Measurements from ENCODE around the gene TSPAN33.
"Not testable (repeated sequence)": the region's sequence is repeated elsewhere in the genome, so short reads cannot be mapped to it uniquely, and the experiment has no call there.

Gene TSPAN33, protein sequence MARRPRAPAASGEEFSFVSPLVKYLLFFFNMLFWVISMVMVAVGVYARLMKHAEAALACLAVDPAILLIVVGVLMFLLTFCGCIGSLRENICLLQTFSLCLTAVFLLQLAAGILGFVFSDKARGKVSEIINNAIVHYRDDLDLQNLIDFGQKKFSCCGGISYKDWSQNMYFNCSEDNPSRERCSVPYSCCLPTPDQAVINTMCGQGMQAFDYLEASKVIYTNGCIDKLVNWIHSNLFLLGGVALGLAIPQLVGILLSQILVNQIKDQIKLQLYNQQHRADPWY

DNA sequence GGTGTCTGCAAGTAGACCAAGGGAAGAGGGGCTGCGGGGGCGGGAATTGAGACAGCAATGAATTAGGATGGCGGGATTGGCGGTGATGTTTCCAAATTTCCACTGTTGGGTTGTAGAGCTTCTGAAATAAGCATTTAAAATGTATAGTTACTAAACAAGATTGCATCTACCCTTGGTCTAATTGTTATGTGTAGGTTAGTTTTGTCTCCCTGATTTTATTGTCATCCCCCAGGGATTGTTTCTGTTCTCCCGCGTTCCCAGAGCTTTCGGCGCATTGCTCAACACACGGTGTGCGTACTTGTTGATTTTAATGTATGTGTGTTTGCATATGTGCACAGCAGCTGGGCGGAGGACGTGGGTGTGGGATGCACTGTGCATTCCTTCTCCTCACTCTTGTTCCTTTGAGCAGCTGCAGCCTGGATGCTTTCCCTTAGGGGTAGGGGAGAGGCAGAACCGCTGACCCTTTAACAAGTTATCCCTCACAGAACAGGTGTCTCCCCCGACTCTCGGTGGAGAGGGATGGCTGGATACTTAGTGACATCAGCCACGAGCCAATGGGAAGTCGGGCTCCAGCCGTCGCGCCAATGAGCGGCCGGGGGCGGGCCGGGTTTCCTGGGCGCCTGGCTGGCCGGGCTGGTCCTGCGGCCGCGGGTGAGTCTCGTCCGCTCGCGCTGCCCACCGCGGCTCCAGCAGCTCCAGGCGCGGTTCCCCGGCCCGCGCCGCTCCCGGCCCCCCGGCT lies at the start of gene TSPAN33:
TSPAN33 (plus strand) TSS at position 613 of the 739 bp plus-strand sequence. CDS start 274 bp downstream, outside the sequence.
- peak; percentile 24 to 70 (median 56) for DNase-seq

DNA sequence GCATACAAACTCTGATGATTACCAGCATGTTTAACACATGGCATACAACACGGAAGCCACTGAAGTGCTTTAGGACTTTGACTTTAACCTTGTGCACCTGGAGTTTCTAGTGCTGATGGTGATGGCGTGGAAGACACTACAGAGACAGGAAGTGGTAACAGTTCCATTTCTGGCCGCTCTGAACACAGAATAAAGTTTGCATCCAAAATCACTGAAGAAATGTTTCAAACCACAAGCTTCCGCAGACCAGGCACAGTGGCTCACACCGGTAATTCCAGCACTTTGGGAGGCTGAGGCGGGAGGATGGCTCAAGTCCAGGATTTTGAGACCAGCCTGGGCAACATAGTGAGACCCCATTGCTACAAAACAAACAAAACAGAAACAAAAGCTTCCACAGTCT lies 49.2 kb upstream of the TSPAN33 start:
- DNase-seq: peak in 4 of 6 experiments; percentile 6 to 74 (median 67)

DNA sequence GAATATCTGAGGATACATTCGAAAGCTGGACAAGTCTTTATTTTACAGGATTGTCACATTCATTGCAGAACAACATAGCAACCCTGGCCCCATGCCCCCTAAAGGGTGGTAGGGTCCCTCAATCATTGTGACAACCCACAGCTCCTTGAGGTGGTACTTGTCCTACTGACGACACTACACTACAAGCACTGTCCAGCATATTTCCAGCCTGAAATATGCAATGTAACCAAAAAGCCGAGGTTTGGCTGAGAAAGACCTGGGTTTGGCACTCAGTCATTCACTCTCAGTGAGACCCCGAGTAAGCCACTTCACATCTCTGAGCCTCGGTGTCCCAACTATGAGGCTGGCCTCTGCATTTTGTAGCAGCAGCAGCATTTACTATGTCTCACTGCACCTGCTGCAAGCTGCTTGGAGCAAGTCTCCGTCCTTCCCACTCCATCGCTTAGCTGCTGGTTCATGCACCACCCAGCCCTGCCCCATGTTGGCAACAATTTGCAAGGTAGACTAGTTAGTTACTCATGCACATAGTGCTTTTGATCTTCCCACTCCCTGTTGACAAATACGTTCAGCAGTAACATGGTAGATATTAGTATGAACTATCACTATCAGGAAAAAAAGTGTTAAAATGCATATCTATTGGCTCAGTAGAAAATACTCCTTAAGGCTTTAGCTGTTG lies 46.0 kb upstream of the TSPAN33 start:
- no peak for DNase-seq

DNA sequence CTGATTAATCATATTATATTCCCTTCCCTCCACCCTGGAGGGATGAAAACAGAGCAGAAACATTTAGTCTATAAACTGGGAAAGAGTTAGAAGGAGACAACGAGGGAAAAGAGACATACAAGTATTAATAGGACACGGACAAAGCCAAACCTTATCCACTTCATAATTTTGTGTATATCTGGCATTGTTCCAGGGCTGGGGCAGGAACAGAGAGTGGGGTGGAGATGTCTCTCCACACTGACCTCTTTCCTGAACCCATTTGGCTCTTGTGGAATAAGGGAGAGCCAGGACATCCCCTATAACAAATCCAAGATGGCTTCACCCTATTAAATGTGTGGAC lies 43.7 kb upstream of the TSPAN33 start:
- no peak for DNase-seq

DNA sequence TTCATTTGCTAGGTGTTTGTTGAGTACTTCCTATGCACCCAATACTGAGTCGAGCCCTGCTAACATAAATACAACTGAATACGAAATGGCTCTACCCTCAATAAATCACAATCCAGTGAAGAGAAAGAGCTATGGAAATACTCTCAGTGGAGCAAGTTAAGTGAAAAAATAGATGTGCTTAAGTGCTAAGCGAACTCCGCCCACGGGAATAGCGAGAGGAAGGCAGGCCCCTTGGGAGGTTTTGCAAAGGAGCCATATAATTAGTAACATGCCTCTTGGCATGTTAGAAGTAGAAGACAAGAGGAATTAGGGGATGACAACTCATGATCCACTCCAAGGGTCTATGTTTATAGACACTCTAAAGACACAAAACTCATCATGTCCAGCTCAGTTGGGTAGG lies 42.8 kb upstream of the TSPAN33 start:
- no peak for DNase-seq

DNA sequence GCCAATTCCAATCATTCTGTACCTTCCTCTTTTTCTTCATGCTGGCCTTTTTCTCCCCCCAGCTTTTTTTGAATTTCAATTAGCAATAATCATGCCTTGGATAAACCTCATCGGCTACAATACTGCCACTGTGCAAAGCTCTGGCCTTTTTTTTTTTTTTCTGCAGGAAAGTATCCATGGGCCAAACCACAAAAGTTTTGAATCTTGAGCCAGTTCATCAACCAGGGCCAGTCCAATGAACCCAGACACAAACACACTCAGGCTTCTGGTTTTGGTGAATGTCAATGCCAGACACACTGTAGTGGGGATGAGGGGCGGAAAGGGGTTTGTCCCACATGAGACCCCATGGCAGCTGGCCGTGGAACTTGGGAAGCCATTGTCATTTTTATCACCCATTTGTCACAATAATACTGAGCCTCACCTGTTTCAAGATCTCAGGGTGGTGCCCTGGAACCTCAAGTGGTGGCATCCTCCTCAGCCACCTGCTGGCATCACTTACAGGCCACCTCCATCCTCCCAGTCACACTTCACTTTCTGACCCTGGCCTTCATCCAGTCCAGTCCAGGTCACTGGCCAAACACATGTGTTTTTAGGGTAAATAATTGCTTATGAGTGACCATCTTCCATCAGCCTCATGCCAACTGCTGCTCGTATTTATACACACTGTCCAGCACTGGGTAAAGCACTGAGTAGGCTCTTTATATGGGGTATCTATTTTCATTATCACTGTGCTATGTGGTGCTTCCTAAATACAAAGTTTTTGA lies 40.8 kb upstream of the TSPAN33 start:
- no peak for DNase-seq

DNA sequence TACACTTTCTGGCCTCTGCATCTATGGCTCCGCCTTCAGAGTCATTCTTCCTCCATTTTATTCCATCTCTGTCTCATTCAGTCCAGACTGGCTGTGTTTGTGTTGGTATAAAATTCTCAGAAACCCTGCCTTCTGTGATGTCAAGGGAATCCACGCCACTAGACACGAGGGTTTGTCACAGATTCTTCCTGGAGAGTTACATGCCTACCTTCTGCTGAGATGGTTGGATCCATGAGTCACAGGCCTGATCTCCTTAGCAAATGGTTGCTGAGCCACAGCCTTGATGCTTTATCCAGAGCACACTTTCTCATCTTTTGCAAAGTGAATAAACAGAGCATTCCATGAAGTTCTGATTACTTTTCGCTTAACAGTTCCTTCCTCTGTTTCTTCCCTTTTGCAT lies 35.9 kb upstream of the TSPAN33 start:
- no peak for DNase-seq

DNA sequence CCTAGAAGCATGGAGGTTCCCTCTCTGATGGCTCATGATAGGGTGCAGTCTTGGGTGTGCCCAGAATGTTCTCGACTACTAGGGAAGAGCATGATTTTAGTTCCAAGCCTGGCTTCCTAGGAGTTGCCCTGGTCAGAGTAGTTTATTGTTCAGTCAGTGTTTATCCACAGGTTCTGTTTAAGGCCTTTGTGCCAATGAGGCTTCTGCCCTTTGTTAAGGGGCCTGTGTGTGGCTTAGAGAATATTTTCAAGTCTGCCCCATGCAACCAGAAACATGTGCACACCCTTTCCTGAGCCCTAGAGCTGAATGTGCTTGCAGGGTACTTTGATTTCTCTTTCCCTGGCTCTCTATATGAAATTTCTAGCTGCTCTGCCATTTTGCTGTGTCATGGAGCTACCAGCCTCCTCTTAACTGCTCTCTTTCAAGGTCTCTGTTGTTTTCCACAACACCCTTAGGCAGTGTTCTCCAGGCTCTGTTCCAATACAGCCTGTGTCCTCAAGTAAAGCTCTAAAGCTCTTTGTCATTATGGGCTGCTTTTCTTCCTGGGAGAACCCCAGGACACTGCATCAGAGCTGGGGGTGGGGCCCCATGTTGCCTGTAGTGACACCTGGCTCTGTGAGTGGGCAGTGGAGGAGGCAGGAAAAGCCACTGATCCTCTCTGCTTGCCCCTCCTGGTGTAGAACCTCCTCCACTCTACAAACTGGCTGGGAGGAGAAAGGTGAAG lies 34.1 kb upstream of the TSPAN33 start:
- no peak for DNase-seq

DNA sequence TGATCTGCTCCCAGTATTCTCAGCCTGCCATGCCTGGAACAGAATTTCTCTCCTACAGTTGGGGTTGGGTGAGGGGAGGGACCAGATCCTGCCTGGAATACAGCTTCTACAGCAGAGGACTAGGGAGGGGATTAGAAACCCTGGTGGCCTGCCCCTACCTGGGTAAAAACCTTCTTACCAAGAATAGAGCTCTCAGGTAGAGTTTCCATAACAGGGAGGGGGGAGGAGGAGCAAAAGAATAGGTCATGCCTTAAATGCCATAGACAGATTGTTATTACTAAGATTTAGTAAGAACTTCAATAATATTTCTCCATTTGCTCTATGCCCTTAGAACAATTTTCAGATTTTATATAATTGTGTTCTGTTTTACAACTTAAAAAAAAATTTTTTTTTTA lies 33.5 kb upstream of the TSPAN33 start:
- no peak for DNase-seq

DNA sequence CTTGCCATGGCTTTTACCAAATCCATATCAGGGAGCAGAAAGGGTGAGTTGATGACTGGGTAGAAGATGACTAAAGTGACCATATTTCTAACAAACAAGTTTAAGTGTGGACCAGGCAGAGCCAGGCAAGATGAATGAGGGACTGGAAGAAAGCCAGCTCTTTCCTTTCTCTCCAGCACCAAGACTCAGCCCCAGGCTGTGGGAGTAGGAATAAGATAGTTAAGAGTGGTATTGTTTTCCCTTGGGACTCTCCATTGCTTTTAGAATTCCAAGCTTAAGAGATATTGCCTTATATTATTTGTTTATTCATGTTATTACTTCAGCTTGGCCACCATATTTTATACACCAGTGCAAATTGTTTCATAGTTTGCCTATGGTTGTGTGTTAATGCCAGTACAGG lies 28.8 kb upstream of the TSPAN33 start:
- no peak for DNase-seq

DNA sequence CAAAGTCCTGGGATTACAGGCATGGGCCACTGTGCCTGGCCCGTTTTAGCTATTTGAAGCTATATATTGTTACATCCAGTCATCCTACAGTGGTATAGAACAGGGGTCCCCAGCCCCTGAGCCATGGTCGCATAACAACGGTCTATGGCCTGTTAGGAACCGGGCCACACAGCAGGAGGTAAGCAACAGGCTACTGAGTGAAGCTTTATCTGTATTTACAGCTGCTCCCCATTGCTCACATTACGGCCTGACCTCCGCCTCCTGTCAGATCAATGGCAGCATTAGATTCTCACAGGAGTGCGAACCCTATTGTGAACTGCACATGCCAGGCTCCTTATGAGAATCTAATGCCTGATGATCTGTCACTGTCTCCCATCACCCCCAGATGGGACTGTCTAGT lies 26.3 kb upstream of the TSPAN33 start:
- no peak for DNase-seq

DNA sequence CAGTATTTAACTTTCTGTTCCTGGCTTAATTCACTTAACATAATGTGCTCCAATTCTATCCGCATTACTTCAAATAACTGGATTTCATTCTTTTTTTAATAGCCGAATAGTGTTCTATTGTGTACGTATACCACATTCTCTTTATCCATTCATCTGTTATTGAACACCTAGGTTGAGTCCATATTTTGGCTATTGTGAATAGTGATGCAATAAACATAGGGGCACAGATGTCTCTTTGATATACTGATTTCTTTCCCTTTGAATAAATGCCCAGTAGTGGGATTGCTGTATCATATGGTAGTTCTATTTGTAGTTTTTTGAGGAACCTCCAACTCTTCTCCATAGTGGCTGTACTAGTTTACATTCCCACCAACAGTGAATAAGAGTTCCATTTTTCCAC lies 25.5 kb upstream of the TSPAN33 start:
- DNase-seq: no peak

DNA sequence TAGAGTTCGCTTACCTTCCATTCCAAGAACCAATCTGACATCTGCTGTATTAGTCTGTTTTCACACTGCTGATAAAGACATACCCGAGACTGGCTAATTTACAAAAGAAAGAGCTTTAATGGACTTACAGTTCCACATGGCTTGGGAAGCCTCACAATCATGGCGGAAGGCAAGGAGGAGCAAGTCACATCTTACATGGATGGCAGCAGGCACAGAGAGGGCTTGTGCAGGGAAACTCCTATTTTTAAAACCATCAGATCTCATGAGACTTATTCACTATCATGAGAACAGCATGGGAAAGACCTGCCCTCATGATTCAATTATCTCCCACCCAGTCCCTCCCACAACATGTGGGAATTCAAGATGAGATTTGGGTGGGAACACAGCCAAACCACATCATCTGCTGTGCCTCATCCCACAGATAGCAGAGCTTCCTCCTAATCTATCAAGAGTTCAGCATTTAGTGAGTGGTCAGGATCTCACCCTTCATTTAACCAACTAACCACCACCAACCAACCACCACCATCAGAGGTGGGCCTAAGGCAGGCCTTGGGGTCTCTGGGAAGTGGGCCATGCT lies 22.9 kb upstream of the TSPAN33 start:
- not testable (repeated sequence) for DNase-seq

DNA sequence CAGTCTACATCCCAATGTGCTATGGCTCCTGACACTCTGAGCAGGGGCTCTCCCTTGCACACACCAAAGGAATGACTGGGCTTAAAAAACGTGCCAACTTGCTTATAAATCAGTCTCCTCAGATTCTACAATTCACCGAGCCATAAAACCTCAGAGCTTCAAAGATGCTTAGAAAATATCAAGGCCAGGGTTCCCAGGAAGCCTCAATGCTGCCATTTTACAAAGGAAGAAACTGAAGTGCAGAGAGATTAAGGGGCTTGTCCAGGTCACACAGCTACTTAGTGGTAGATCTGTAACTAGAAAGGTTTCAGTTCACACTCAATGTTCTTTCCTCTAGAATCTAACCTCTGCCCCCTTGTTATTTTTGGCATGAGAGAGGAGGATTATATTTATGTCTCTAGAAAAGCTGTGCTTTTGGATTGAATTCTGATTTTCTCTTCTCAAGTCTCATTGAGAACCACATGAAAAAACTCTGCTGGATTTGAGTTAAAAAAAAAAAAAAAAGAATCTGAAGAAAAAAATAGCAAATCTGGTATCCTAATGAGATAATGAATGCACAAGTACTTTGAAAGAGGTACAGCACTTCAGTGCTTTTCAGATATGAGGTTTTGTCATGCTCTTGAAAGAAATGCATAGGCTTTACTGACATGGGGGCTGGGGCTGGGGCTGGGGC lies 22.3 kb upstream of the TSPAN33 start:
- no peak for DNase-seq

DNA sequence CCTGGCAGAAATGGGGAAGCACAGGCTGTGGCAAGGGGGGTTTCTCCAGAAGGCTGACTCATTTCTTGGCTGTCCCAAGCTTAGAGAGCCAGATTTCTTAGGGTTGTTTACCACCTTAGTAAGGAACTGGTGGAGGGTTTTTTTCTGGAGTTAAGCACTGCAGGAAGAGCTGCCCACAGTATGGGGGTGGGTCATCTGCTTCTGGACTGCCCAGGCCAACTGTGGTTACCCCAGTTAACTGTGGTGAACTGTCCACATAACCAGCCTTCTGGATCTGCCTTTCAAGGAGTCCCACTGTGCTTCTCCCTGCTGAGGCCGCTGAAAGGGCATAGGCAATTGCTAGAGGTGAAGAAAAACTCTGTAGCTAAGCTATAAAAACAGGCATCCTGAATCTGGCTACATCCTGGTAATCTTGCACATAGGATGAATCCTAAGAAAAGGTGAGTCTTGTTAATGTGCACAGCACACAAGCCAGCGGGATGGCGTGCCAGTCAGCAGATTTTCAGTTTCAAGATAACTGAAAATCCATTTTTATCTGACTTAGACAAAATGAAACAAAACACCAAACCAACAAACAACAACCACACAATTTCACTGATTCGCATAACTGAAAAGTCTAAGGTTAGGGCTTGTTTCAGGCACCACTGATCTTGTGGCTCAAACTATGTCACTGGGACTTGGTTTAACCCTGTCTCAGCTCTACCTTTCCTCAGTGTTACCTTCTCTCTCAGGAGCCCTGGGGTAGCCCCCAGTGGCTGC lies 21.6 kb upstream of the TSPAN33 start:
- no peak for DNase-seq

DNA sequence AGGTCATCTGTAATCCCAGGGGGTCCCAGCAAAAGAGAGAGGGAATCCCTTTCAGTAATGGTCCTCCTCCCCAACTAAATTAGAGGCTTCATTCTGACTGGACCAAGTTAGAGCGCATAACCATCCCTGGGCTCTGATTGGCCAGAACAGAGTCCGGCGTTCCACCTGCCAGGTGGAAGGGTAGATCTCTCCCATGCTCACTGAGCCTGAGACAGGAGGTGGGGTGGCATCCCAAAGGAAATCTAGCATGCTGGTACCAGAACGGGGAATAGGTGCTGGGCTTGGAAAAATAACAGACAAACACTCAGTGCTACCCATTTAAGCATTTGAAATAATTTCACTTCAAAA lies 21.0 kb upstream of the TSPAN33 start:
- DNase-seq: no peak

DNA sequence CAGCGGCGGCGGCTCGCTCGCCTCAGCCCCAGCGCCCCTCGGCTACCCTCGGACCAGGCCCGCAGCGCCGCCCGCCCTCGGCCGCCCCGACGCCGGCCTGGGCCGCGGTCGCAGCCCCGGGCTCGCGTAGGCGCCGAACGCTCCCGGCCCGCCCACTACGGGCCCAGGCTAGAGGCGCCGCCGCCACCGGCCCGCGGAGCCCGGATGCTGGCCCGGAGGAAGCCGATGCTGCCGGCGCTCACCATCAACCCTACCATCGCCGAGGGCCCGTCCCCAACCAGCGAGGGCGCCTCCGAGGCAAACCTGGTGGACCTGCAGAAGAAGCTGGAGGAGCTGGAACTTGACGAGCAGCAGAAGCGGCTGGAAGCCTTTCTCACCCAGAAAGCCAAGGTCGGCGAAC lies 18.2 kb upstream of the TSPAN33 start:
- no peak for DNase-seq

DNA sequence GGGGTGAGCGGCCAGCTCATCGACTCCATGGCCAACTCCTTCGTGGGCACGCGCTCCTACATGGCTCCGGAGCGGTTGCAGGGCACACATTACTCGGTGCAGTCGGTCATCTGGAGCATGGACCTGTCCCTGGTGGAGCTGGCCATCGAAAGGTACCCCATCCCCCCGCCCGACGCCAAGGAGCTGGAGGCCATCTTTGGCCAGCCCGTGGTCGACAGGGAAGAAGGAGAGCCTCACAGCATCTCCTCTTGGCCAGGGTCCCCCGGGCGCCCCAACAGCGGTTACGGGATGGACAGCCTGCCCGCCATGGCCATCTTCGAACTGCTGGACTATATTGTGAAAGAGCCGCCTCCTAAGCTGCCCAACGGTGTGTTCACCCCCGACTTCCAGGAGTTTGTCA lies 17.4 kb upstream of the TSPAN33 start:
- DNase-seq: no peak

DNA sequence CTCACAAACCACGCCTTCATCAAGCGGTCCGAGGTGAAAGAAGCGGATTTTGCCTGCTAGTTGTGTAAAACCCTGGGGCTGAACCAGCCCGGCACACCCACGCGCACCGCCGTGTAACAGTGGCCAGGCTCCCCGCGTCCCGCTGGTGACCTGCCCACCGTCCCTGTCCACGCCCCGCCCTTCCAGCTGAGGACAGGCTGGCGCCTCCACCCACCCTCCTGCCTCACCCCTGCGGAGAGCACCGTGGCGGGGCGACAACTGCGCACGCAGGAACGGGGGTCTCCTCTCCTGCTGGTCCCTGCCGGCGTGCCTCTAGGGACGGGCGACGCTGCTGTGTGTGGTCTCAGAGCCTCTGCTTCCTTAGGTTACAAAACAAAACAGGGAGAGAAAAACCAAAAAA lies 16.9 kb upstream of the TSPAN33 start:
- DNase-seq: no peak

DNA sequence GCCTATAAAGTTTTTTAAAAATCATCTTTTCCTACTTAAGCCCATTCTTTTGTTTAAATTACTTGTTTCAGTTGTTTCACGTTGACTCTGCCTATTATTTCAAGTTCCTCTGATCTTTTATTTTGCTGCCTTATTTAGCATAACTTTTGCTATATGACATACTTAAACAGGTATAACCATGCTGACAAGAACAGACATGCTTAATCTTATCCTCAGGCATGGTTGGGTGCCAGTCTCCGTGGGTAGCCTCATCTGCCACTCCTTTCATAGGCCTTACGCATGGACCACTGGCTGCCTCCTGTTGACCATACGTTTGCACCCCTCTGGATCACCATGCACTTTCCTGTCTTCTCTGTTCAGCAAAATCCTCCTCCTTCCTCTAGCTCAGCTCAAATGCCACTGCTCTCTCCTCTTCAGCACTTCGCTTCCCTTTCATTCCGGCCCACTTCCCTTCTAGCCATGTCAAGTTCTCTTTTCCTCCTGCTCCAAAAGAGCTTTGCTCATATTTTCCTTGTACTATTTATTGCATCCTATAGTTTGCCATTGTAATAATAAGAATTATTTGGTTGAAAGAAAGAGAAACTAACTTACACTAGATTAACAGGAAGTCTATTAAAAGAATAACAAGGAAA lies 10.0 kb upstream of the TSPAN33 start:
- peak in 1 of 6 experiments; percentile 16 for DNase-seq
